HG03520 (cell line): ENCODE data around the gene SLC24A3.

ENCODE experiments used
- ATAC-seq: cut with Tn5 transposase; IDR thresholded peaks from one replicate; pipeline ENCODE4 v1.9.1; 2021; ENCODE audit warnings: mild to moderate bottlenecking, moderate library complexity; ENCODE audit not compliant: unreplicated experiment

SLC24A3 gene

DNA sequence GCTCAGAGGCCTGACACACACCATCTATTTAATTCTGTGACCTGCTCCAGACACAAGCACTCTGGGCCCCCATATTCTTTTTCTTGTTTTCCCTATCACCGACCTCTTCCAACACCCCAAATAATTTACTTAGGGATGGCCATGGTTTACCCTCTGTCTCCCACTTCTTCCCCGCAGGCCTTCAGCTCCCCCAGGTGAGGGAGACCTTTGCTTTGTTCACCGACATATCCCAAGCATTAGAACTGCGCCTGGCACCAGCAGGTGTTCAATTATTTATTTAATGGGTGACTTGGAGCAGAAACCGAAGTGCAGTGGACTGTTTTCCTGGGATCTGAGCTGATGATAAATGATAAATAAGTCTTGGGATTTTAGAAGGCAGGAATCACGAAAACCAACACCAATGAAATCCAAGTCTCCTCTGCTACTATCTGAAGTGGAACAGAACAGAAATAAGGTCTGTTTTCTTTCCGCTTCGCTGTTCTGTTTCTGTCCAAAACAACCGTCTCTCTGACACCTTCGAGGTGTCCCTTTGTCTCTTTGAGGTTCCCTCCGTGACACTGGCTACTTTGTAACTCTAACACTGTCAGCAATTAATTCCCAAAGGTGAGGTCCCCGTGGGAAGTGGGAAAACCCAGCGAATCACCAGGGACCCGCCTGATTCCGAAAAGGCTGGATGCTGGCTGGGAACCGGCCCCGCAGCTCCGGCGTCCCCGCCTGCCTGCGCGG, 544.5 kb downstream of the SLC24A3 start:
- ATAC-seq: no peak

- no peak for ATAC-seq
Measured at GRCh38 chr20:19757487-19758132, 545.2 kb downstream of the SLC24A3 start.

DNA sequence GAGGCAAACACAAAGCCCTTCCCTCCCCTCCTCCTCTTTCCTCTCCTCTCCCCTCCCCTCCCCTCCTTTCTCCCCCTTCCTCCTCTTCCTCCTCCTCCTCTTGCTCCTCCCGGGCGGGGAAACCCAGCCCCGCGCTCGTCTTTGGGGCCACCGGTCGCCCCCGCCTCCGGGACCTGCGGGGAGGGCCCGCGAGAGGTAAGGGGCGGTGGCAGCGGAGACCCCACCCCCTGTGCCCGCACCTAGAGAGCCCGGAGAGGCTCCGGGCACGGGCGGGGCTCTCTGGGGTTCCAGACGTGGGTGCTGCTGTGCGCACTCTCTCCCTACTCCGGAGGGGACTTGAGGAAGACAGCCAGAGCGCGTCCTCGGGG, 545.7 kb downstream of the SLC24A3 start, which contains the start of gene RIN2:
RIN2 (plus strand) TSS at position 126 of the 368 bp plus-strand sequence. CDS start 131,344 bp downstream, outside the sequence.
- no peak for ATAC-seq

GRCh38 chr20:19758501-19759331, 546.3 kb downstream of the SLC24A3 start:
- ATAC-seq: no peak

DNA sequence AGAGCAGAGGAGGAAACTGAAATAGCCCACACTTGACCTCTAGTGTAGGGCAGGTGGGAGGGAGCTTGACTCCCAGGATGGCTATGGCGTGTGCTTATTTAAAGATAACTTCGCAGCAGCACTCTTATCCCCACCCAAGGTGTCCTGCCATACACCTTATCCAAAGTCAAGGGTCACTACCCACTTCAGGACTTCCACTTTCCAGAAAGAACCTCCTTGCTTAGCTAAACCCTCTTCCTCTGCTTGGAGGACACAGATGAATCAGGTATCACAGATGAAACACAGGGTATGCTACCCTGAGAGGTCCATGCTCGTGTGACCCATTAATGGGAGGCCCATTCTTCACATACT, 547.9 kb downstream of the SLC24A3 start:
- ATAC-seq: no peak

- ATAC-seq: no peak
Measured at GRCh38 chr20:19761326-19761725, 548.9 kb downstream of the SLC24A3 start.

DNA sequence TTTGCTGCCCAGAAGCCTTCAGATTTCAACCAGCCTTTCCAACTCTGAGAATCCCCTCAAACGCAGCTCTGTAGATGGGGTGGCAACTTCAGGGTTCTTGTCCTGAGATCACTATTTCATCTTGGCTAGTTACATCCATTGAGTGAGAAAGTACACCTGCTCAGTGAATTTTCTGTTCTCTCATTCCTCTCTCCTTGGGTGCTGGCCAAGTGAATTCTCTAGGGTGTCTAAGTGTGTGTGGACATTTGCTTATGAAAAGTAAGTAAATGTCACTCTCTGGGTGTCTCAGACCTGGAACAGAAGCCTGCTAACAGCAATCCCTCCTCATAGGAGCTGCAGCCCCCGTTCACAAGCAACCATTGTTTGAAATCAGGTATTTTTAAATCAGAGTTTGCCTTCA, 549.4 kb downstream of the SLC24A3 start:
- ATAC-seq: no peak

DNA sequence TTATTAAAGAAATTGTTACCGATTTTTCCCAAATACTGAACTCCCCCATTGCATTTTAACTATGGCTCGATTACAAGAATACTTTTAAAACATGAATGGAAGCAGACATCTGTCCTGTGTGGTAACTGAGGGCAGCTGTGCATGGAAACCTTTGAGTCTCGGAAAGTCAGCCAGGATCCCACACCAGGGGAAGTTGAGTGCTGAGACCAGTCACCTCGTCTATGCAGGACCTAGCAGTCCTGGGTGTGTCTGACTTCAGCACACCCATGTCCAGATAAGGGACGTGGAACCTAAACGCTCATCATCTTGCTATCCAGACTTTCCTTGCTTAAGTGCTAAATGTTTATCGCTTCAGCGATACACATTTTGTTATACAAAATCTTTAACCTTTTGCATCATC, 551.8 kb downstream of the SLC24A3 start:
- no peak for ATAC-seq

DNA sequence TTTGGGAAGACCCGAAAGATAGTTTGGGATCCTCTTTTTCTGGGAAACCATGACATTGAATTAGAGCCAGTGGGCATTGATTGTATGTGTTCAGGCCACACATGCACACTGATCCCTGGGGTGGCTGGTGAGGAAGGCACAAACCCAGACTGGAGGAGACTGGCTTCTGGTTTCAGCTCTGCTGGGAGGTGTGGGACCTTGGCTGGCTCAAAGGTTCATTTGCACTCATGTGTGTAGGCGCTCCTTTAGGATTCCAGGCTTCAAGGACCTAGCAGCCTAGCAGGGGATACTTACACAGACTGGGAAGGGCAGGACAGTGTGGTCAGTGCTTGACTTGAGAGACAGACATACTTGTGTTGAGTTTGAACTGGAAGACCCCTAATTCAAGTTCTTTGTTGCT, 552.8 kb downstream of the SLC24A3 start:
- no peak for ATAC-seq

DNA sequence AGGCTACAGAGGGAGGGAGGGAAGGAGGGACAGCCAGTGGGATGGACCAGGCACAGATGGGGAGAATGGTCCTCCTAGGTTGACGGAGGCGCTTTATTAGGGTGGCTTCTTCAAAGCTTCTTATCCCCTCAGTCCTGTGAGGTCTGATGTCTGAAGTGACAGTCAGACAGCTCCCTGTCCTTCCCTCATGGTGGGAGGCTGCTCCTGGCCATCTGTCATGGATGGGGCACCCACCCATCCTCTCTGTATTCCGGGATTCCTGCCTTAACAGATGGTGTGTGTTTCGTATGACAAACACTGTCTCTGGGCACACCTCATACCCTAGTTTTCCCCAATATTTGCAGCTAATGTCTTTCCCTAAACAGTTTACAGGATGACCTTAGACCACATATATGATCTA, 553.5 kb downstream of the SLC24A3 start:
- no peak for ATAC-seq

DNA sequence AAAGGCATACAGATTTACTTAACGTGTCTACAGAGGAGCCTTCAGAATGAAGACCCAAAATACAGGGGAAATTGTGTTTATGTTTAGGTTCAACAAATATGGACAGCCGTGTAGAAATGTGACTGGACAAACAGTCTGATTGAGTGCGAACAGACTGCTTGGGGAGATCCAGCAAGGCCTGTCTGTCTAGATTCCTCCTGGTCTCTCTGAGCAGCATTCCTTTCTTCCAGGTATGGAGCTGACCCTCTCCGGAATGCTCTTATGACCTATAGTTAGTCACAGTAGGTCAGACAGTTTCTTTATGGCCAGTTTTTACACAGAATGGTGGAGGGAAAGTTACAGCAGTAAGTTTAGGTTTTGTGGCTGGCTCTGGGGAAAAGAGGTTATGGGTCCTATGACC, 554.6 kb downstream of the SLC24A3 start:
- ATAC-seq: no peak

DNA sequence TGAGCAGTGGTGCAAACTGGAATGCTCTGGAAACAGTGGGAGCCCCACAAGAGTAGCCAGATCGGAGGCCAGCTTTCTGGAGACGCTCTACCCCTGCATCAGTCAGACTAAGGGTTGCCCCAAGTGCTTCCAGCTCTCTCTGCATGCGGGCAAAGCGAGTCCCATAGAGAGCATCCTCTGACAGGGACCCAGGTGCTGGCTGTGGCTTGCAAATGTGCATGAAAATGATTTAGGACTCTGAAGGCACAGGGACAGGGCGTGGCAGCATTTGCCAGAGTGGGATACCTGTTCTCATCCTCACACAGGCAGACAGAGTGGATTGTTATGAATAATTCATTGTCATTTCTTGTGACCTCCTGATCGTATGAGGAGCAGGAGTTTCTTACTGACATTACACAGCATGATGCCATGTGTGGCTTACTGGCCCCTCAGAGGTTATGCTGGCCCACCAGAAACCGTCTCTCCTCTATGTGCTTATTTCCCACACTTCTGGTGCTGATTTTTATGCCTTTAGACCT, 555.9 kb downstream of the SLC24A3 start:
- ATAC-seq: no peak

DNA sequence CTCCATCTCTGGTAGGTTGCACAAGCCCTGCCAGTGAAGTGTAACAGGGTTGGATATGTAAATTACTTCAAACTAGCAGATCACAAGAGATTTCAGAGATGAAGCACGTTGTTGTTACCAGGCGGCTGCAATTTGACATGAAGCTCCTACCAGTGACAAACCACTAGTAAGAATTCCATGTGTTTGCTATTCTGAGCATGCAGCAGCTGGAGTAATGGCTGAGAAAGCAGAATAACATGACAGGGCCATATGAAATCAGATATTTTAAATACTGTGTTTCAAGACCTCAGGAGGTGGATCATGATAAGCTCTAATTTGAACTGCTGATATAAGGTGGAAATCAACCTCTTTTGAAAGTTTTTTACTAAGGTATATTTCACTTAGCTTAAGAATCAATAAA, 557.1 kb downstream of the SLC24A3 start:
- no peak for ATAC-seq

DNA sequence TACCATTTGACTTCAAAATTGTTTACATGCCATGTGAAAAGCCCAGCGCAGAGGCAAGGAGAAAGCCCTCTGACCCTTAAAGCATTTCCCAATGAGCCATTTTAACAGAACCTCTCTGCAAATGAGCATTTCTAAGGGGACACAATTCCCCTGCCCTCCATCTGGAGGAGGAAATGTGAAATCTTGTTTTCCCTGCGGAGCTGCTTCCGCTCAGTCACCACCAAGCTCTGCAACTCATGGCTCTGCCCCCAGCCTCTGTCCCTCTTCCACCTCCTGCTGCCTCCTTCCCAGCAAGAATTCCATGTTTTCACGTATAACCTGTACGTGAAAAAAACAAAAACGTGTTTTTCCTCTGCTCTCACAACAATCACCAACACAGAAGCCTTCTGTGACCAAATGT, 557.9 kb downstream of the SLC24A3 start:
- no peak for ATAC-seq

GRCh38 chr20:19771031-19771430, 558.6 kb downstream of the SLC24A3 start:
- ATAC-seq: no peak
